SK-N-DZ (cell line): ENCODE data around the gene HOXC11.

ENCODE experiments used
- DNase-seq: peaks from one replicate; pipeline ENCODE4 v3.0.0-alpha.2; 2015; ENCODE audit warnings: low spot score

HOXC11 gene

GRCh38 chr12:53997204-53998109, 24.5 kb downstream of the HOXC11 start:
- no peak for DNase-seq

DNA sequence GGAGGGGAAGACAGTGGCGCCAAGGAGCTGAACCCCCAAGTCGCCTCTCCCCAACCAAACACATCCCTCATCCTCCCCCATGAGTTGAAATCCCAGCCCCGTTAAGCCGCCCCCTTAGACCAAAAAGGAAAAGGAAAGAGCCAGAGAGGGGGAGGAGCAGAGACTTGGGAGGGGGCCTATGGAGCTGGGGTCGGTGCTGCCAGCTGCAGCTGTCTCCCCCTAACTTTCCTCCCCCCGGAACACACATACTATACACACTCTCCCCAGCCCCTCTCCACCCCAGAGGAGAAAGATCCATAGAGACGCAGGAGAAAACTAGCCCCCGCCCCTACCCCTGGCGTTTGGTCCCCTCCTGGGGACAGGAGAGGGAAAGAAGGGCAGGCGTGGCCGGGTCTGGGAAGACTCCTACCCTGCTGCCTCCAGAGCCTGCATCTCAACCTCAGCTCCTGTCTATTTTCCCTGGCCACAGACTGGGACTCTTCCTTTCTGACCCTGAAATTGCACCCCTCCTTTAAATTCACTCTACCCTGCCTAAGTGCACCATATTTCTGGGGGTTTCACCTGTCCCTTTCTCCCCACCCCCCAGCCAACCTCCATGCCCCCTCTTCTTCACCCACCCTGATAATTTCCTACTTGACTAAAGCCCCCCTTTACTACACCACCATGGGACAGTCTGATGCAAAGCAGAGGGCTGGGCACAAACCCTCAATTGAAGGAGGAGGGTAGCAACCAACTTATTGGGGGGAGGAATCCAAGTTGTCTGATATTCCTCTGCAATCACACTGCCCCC, 25.4 kb downstream of the HOXC11 start:
- no peak for DNase-seq

DNA sequence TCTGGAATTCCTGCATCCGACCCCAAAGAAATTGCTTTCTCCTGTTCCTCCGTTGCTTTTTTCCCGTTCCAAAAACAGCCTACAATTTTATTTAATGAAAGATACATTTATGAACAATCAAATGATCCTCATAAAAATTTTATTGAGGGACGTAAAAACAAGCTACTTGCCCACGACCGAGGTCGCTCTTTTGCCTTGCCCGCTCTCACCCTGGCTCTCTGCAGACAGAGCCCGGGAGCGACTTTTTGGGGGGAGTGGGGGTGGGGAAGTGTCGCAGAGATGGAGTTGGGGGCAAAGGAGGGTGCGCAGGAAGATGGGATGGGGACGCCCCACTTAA, 25.9 kb downstream of the HOXC11 start:
- DNase-seq, result no peak

GRCh38 chr12:53999559-54000115, 26.7 kb downstream of the HOXC11 start:
- DNase-seq, result peak; percentile 51

DNA sequence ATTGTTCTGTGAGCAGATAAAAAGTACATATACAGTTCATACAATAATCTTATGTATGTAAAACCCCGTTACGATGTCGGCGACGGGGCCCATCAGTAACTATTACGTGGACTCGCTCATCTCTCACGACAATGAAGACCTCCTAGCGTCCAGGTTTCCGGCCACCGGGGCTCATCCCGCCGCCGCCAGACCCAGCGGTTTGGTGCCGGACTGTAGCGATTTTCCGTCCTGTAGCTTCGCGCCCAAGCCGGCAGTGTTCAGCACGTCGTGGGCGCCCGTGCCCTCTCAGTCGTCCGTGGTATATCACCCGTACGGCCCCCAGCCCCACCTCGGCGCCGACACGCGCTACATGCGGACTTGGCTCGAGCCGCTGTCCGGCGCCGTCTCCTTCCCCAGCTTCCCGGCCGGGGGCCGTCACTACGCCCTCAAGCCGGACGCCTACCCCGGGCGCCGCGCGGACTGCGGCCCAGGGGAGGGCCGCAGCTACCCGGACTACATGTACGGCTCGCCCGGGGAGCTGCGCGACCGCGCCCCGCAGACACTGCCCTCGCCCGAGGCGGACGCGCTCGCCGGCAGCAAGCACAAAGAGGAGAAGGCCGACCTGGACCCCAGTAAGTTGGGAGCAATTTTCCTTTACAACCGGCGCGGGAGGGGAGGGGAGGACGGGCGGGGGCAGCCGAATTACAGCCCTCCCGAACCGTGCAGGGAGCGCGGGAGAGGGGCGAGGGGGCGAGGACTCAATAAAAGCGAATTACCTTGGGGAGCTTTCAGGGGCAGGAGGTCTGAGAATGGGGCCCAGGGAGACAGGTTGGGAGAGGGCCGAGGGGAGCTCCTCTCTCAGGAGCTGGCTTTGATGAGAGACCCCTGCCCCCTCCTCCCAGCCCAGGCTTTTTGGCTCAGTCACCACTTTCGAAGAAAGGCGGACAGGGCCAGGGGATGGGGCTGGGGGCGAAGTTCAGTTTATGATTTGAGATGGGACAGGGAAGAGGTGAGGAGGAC, 27.5 kb downstream of the HOXC11 start, which contains the start of gene HOXC9:
Gene HOXC9, plus strand, starts transcription at position 46 of the 999 bp plus-strand sequence. Its CDS starts 28 bp downstream, at position 74.
- DNase-seq, result no peak

DNA sequence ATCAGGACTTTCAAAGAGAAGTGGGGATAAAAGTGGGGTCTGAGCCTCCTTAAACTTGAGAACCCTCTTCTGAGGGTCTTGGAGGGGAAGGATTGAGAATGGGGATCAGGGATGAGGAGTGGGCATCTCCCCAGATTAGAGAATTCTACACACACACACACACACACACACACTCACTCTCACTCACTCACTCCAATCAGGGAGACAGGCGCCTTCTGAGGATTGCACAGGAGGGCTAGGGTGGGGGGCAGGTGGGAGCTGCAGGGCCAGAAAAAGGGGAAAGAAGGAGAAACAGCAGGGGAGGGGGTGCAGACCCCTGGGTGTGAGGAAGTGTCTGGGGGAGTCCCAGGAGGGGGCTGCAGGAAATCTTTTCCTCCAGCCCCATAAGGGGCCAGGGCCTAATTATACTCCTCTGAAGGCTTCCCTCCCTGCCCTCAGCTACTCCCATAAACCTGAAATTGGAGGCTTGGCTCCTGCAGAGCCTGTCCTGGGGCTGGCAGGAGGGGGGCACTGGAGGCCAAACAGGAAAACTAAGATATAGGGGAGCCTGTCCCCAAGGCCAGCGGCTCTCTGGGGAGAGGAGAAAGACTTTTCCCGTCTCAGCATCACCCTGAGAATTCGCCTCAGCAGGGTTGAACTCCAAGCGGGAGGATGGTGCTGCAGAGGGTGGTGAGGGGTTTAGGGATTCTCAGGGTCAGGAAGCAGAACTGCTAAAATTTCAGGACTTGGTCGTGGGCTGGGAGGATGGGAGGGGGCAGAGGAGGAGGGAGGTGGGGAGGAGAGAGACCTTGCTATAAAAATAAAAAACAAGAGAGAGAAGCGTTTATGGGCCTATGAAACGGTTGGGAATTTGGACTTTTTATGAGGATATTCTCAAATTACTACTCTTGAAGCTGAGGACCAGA, 28.6 kb downstream of the HOXC11 start:
- no peak for DNase-seq

- no peak for DNase-seq
These were observed 29.5 kb downstream of the HOXC11 start for GRCh38 chr12:54002278-54002914.

- no peak for DNase-seq
These were observed 30.0 kb downstream of the HOXC11 start for GRCh38 chr12:54002915-54003389.

DNA sequence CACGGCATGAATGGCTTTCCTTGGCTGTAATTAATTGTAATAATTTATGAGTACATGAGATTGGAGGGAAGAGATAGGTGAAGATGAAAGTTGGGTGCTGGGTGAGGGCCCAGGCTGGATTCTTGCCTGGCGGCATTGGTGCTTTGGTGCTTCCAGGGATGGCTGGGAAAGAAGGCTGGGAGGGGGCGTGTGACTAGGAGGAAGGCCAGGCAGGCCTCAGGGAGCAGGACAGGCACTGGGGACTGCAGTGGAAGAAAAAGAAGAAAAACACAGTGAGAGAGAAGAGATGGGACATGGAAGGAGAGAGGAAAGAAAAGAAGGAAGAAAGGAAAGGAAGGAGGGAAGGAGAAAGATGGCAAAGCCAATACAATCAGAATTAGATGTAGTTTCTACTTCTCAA, 30.7 kb downstream of the HOXC11 start:
- DNase-seq, result no peak

DNA sequence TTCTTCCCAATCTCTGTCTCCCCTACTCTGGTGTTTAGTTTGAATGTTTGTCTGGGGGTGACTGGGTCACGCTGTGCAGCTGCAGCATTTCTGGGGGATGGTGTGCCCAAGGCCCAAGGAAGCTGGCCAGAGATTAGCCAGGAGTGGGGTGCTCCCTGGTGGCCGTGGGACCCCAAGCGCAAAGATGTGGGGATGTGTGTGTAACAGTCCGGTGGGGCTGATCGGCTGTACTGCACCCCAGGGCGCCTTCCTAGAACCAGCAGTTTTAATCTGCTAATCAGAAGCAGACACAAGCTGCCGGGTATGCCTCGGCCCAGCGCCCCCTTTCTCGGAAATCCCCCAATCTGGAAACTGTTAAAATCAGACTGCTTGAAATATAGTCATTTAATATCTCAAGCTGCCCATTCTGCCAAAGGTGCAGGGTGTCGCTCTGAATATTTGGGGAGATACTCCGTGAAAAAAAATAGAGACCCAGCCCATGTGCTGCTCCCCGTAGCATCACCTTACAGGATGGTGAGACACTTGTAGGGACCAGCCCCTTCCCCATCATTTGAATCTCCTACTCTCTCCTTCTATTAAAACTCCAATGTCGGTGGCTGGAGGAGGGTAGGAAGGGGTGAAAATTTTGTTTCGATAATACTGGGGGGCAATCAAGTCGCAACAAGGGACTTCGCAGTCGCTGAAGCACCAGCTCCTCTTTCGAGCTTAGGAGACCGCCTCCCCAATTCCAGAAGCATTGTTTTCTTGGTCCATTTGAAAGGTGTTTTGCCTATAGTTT, 31.3 kb downstream of the HOXC11 start:
- no peak for DNase-seq

GRCh38 chr12:54004841-54005530, 32.1 kb downstream of the HOXC11 start:
- DNase-seq, result no peak

DNA sequence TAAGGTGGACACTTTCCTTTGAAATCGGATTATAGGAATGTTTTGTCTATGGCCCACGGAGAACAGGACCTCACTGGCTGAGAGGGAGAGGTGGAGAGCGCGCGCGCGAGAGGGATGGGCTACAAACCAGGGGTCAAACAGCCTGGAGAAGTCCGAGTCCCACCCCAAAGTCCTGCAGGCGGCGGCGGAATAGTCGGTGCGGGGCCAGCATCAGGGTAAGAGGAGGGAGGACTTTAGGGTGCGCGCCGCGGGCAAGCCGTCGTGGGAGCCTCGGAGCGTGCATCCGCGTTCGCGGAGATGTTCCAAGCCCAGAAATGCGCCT, 32.6 kb downstream of the HOXC11 start:
- no peak for DNase-seq

DNA sequence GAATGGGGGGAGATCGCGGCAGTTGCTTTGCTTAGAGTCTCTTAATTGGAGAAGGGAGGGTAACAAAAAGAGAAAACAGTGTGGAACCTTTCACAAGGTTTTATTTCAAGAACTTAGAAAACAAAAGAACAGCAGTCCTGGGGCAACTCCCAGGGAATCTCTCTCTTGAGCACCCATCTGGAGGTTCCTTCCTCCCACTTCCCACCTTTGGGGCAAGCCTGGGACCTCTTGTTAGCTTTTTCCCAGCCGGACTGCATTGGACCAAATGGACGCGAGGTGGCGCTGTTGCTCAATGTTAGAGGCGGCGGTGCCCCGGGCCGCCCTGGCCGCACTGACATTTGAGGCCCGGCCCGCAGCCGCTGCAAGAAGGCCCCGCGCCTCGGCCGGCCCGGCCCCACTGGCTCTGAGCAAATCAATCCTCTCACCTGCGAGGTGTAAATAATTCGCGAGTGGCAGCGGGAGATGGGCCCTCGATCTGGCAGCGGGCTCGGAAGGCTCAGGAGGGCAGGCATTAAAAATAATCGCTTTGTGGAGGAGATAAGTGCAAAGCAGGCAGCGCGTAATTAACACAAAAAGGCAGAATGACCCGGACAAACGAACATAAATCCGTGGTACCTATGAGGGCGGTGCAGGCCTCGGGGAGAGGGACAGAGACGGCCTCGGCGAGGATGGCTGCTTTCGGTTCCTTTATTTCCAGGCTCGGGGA, 33.1 kb downstream of the HOXC11 start:
- DNase-seq, result peak; percentile 79

DNA sequence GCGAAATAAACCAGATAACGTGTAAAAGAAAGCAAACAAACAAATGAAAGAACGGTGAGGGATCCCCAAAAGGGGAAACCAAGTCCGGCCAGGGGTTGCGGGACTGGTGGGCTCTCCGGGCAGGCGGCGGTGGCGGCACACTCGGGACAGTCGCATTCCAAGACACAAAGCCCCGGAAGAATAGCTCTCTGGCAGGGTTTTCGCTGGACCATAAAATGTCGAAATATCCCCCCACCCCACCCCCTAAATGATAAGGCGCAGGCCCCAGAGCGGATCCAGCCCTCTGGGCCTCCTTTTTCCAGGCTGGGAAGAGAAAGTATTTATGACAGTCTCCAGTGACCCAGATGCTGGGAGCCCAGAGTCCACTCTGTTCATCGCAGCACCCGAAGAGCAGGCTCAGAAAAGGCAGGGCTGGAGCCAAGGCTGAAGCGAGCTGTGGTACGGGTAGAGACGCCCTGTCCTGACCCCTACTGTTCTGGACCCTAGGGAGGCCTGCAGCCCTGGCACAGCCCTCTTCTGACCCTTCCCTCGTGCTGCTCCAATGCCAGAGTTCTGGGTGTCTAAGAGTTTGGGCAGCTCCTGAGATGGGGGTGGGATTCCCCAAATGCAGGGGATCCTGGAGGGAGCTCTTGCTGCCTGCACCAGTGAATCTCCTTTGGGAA, 33.8 kb downstream of the HOXC11 start:
- DNase-seq, result no peak

- no peak for DNase-seq
These were observed 34.8 kb downstream of the HOXC11 start for GRCh38 chr12:54007538-54008259.

DNA sequence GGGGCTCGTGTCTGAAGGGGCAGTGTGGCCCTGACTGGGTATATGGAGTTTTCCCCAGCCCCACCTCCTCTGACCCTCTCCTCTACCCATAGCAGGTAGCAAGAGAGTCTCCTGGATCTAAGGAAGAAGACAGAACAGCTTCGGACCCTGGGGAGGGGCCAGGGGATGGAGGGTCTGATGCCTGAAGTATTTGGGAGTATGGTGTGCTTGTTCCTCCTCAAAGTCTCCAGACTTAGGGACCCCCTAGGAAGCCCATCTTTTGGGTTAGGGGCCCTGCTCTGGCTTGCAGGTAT, 35.3 kb downstream of the HOXC11 start:
- no peak for DNase-seq
